ENCODE data around the gene GLTP.

DNA sequence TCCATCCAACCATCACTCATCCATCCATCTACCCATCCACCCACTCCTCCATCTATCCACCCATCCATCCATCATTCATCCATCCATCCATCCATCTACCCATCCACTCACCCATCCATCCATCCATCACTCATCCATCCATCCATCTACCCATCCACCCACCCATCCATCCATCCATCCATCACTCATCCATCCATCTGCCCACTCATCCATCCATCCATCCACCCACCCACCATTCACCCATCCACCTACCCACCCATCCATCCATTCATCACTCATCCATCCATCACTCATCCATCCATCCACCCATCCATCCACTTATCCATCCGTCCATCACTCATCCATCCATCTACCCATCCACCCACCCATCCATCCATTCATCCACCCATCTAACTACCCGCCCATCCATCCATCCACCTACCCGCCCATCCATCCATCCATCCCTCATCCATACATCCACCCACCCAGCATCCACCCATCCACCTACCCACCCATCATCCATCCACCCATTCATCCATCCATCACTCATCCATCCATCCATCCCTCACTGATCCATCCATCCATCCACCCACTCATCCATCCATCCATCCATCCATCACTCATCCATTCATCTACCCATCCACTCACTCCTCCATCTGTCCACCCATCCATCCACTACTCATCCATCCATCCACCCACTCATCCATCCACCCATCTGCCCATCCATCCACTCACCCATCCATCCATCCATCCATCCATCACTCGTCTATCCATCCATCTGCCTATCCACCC, 71.3 kb downstream of the GLTP start:
- TF ChIP-seq, protein P1, sequence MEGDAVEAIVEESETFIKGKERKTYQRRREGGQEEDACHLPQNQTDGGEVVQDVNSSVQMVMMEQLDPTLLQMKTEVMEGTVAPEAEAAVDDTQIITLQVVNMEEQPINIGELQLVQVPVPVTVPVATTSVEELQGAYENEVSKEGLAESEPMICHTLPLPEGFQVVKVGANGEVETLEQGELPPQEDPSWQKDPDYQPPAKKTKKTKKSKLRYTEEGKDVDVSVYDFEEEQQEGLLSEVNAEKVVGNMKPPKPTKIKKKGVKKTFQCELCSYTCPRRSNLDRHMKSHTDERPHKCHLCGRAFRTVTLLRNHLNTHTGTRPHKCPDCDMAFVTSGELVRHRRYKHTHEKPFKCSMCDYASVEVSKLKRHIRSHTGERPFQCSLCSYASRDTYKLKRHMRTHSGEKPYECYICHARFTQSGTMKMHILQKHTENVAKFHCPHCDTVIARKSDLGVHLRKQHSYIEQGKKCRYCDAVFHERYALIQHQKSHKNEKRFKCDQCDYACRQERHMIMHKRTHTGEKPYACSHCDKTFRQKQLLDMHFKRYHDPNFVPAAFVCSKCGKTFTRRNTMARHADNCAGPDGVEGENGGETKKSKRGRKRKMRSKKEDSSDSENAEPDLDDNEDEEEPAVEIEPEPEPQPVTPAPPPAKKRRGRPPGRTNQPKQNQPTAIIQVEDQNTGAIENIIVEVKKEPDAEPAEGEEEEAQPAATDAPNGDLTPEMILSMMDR (IDR thresholded peaks at IDR 0.05 in 4 of 5, conservative IDR thresholded peaks at IDR 0.05 in 1 of 5) = no peak
- no peak for TF ChIP-seq POLR2A (IDR thresholded peaks at IDR 0.05)
